ENCODE results near the gene PRSS33.
A peak's percentile ranks its signal among the peaks of the same experiment; 100 is the strongest.

PRSS33 gene

DNA sequence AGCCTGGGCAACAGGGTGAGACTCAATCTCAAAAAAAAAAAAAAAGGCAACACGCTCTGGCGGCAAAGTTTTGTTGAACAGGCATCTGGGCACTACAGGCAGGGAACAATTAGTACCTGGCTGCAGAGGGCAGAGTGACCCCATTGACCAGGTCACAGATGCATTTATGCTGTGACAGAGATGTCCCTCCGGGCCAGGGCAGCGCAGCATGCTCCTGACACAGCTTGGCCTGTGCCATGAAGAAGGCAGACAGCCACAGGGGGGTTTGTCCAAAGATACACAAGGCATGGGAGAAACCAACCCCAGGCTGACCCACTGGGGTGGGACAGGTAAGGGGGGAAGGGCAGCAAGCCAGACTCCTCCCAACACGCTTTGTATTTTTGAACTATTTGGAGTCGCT is 42.6 kb downstream of the PRSS33 start:
- no peak for DNase-seq

DNA sequence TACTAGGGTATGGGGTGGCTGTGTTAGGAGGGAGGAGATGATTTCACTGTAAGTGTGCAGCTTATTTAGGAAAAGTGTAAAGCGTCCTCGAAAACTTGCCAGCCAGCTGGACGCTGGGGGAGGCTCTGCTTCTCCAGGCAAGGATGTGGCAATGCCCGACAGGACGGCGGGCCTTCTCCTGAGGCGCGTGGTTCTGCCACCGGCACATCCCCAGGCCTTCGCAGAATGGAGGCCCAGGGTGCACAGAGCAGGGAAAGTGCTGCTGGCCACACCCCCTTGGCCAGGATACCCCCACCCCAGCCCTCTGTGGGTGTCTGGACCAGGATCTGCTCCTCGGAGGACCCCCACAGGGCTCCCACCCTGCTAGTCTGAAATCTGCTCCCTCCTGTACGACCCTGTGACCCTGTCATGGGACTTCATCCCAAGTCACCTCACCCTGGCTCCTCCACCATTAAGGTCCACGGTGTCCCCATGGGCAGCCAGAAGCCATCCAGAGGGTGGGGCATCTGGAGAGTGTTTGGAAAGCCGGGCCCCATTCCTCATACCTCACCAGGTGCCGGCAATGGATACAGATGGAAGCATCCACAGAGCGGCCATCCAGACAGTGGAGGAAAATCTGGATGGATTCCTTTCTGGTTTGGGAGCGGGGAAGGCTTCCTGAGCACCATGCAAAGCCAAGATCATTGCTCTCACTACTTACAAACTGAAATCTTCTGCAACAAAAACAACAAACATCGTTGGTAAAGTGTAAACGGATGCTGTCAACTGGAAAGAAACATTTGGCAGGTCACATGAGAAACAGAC is 44.2 kb downstream of the PRSS33 start:
- DNase-seq, result peak in 1 of 58 donors; percentile 25

GRCh38 chr16:2742323-2743006 is 44.9 kb downstream of the PRSS33 start:
- no peak for DNase-seq

GRCh38 chr16:2741168-2741567 is 46.2 kb downstream of the PRSS33 start:
- no peak for DNase-seq

DNA sequence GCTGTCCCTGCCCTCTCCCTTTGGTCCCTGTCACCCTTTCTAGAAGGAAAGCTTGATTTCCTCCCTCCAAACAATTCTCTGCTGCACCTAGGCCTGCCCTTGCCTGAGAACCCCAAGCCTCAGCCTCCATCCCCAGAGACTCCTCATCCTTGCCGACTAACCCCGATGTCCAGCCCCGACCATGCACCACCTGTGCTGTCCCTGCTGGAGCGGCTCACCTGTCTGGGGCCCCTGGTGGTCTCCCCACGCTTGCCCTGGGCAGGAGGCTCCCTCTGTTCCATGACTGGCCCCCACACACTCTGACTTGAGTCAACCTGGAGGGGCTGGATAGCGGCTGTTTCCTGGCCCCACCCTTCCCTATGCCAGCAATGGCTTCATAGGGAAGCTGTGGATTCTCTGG is 46.9 kb downstream of the PRSS33 start:
- DNase-seq, result no peak

DNA sequence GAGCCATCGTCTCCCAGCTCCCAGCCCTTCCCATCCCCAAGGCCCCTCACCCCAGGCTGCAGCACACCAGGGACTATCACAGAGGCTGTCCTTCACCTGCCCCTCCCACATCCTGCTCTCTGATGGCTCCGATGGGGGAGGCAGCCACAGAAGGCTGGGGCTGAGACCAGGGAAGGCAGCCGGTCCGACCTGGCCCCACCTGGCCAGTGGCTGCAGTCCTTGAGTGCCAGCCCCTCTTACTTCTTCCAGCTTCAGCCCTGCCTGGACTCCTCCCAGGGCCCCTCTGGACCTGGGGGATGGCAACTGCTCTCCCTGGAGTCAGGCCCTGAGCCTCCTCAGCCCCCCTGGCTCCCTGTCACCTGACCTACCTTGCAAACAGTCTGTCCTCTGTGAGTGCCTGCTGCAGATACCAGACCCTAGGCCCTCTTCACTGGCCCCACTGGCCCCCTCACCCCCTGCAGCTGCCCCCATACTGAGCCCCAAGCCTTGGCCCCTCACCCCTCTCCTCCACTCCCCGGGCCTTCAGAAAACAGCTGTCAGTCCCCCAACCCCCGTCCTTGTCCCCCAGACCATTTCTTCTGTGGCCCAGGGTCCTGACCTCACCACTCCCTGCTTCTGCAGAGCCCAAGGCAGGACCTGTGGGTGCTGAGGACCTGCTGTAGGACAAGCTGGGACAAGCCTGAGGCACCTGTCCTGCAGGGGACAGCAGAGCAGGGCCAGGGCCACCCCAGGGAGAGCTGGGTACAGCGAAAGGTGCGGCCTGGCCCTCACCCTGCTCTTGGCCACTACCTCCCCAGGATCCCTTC is 47.5 kb downstream of the PRSS33 start:
- DNase-seq, result no peak

DNA sequence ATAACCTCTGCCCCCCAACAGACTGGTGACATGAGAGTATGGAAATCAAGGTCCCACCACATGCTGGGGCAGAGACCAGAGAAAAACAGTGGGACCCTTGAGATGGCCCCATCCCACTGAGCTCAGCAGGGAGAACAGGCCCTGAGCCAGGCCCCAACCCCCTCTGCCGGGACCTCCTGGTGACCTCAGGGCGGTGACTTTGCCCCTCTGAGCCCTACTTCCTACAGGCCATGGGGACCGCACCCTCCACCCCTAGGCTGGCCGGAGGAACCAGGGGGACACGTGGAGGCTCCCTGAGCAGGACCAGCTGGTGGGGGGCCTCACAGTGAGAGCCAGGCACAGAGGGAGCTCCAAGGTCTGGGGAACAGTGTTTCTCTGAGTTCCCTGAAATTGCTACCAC is 48.7 kb downstream of the PRSS33 start:
- no peak for DNase-seq

DNA sequence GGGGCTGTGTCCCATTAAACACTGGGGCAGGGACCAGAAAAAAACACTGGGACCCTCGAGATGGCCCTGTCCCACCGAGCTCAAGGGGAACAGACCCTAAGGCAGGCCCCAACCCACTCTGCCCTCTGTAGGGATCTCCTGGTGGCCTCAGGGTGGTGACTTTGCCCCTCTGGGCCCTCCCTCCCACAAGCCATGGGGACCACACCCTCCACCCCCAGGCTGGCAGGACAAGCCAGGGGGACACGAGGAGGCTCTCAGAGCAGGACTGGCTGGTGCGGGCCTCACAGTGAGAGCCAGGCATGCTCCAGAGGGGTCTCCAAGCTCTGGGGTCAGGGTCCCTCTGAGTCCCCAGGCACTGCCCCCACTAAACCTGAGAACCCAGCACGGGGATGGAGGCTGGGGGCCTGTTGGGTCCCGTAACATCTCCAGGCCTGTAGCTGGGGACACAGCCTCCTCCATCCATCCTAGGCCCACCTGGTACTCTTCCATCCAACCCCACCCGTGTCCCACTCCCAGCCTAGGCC is 49.4 kb downstream of the PRSS33 start:
- no peak for DNase-seq

GRCh38 chr16:2737238-2737605 is 50.1 kb downstream of the PRSS33 start:
- no peak for DNase-seq

DNA sequence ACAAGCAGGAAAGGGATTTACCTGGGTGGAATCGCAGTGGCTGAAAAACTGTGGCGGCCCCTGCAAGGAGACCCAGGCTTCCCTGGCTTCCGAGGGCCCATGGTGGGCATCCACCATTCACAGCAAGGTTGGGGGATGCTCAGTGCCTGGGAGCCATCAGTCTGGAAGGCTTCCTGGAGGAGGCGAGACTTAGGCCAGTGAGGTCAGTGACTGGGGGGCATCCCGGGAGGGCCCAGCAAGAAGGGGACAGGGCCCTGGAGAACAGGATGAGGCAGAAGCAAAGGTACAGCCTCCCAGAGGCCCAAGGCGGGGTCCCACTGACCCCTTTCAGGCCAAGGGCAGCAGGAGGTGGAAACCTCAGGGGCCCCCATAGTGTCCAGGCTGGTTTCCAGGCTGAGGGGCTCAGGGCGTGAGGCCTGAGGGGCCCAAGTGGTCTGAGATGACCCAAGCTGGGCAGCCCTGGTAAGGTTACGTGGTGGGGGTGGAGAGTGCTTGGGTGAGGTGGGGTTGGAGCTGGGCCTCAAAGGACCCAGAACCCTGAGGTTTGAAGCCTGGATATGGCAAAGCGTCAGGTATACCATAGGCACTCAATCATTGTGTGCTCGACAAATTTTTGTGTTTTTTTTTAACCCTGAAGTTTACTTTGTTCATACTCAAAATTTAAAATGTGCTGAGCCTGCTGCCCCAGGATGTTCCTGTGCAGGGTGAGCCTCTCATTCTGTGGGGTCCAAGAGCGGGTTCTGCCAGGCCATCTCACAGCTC is 50.7 kb downstream of the PRSS33 start:
- no peak for DNase-seq

DNA sequence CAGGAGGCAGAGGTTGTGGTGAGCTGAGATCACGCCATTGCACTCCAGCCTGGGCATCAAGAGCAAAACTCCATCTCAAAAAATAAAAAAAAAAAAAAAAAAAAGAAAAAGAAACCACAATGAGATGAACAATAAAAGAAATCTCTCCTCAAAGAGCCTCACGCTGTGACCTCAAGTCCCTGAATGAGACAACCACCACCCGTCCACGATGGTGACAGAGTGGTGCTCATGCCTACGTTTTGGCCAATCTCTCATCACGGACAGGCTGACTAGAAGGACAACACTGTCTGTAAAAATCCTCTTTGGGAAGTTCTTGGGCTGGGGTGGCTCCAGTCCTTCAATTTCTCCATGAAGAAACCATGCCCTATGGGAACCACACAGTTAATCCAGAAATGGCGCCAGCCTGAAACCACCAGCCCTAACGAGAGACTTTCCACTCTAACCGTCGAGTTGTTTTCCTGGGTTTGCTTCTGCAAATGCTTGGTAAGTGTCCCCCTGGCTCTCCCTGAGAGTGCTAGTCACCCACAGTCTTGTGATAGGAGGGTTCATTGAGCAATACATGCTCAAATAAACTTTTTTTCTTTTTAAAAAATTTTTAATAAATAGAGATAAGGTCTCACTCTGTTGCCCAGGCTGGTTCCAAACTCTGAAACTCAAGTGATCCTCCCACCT is 52.4 kb downstream of the PRSS33 start:
- DNase-seq, result no peak

Measured in anterior cingulate cortex (tissue), 58 donors.